ENCODE results near the gene USP21.

- TF ChIP-seq CTCF (IDR thresholded peaks at IDR 0.05) (no peak), EZH2 (IDR thresholded peaks at IDR 0.05) (no peak)
These were observed 15.6 kb downstream of the USP21 start for GRCh38 chr1:161174911-161175310.
